ENCODE data around the gene AOC2. TPM values are rescaled to one million over a fixed set of nuclear protein-coding genes. Genes with fewer than 3 reads are reported as not detected.

Gene AOC2
- total RNA-seq, 1 experiment from 2014 or later, result 7.1 TPM

DNA sequence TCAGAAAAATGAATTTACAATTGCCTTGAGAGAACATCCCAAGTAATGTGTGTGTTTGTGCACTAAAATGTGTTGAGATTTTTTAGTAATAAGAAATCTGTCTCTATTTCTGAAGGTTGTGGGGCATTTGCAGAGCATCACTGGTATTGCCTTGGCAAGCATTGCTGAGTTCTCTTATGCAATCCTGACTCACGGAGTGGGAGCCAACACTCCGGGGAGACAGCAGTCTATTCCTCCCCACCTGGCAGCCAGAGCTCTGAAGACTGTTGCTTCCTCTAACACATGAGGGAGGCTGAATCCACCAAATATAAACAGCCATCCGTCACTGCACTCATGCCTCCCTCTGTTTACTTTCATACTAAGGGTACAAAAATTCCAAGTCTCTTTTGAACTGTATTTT lies 35.1 kb upstream of the AOC2 start:
- H3K36me3 Mint-ChIP-seq (ENCODE audit: insufficient read depth in 1 of 3, low read depth in 3 of 3), result peaks cover 2 to 36% (median 30%) of the 10 kb centered on the region in 3 experiments; a peak in 5 of 7 replicates
- H3K23me2 ChIP-seq (ENCODE audit: insufficient read length, low read depth, low read length, poor library complexity, severe bottlenecking), result no peaks in the 10 kb centered on the region
- no peak overlapping the region for H2BK20ac ChIP-seq (ENCODE audit: low read depth, low read length, poor library complexity, severe bottlenecking)
- no peak overlapping the region for H2BK12ac ChIP-seq (ENCODE audit: insufficient read length, low read depth, low read length)
- no peak overlapping the region for H3K23ac ChIP-seq (ENCODE audit: insufficient read length, low read depth, low read length)
- no peak overlapping the region for H3K18ac ChIP-seq (ENCODE audit: insufficient read length, low read depth, low read length)
- TF ChIP-seq, protein P1, sequence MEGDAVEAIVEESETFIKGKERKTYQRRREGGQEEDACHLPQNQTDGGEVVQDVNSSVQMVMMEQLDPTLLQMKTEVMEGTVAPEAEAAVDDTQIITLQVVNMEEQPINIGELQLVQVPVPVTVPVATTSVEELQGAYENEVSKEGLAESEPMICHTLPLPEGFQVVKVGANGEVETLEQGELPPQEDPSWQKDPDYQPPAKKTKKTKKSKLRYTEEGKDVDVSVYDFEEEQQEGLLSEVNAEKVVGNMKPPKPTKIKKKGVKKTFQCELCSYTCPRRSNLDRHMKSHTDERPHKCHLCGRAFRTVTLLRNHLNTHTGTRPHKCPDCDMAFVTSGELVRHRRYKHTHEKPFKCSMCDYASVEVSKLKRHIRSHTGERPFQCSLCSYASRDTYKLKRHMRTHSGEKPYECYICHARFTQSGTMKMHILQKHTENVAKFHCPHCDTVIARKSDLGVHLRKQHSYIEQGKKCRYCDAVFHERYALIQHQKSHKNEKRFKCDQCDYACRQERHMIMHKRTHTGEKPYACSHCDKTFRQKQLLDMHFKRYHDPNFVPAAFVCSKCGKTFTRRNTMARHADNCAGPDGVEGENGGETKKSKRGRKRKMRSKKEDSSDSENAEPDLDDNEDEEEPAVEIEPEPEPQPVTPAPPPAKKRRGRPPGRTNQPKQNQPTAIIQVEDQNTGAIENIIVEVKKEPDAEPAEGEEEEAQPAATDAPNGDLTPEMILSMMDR (conservative IDR thresholded peaks at IDR 0.05), result no peak
- no peak overlapping the region for H3K27ac ChIP-seq (ENCODE audit: insufficient read length, low read depth, low read length)
- no peak overlapping the region for H3K9ac ChIP-seq (ENCODE audit: extremely low read depth, insufficient read length, low read length)
- H3K4me1 ChIP-seq (ENCODE audit: insufficient read depth, low read length), result no peaks in the 10 kb centered on the region
- no peak overlapping the region for H4K8ac ChIP-seq (replicated peaks; ENCODE audit: insufficient read length, low read depth, low read length)
- H3K4me2 ChIP-seq (ENCODE audit: insufficient read depth, insufficient read length, low read length), result no peak overlapping the region
- H3K9me3 ChIP-seq (ENCODE audit: control insufficient read depth, low read depth, low read length), result no peaks in the 10 kb centered on the region
- no peak overlapping the region for H3K4ac ChIP-seq (ENCODE audit: low read depth, low read length)
- no peak overlapping the region for H3K4me3 Mint-ChIP-seq
- H2BK15ac ChIP-seq (ENCODE audit: low read depth, low read length), result no peak overlapping the region
- no peak overlapping the region for H2BK5ac ChIP-seq (ENCODE audit: insufficient read length, low read length)
- H4K91ac ChIP-seq (ENCODE audit: insufficient read length, low read depth, low read length), result no peak overlapping the region
- H3K79me2 ChIP-seq (ENCODE audit: insufficient read depth, low read length), result no peaks in the 10 kb centered on the region
- H3K27me3 ChIP-seq (ENCODE audit: insufficient read depth, low read length), result no peaks in the 10 kb centered on the region
- DNase-seq, result no peak
- no CpG with 5 or more reads among the region's 3 CpGs for WGBS (ENCODE audit: extremely low coverage, insufficient read length, low lambda C conversion rate)
- no peaks in the 10 kb centered on the region; the same call in 1 of the 2 replicates for H3K27me3 Mint-ChIP-seq (ENCODE audit: low read depth)
- H2AFZ ChIP-seq (ENCODE audit: low read length), result no peak overlapping the region
- no peaks in the 10 kb centered on the region for H3K9me3 Mint-ChIP-seq
- no peak overlapping the region for H3K14ac ChIP-seq (ENCODE audit: insufficient read depth, low read length)
- no peak overlapping the region for H4K5ac ChIP-seq (ENCODE audit: insufficient read length, low read depth, low read length)
- no peak overlapping the region for H3T11ph ChIP-seq (ENCODE audit: low read length)
- H2BK120ac ChIP-seq (ENCODE audit: low read depth, low read length, poor library complexity, severe bottlenecking), result no peak overlapping the region
- H3K79me1 ChIP-seq (ENCODE audit: insufficient read depth, low read depth, low read length, poor library complexity, severe bottlenecking), result no peaks in the 10 kb centered on the region
- H3K27ac Mint-ChIP-seq, result no peak overlapping the region
- no peak overlapping the region for H3K56ac ChIP-seq (ENCODE audit: insufficient read length, low read depth, low read length)
- no peaks in the 10 kb centered on the region for H4K20me1 ChIP-seq (ENCODE audit: control insufficient read depth, insufficient read depth, insufficient read length)
- no peak overlapping the region for H2AK5ac ChIP-seq (ENCODE audit: insufficient read length, low read length)
- no peaks in the 10 kb centered on the region for H3K4me1 Mint-ChIP-seq

Data from H9 (cell line).